ENCODE results near the gene TATDN2. TPM values are rescaled to one million over a fixed set of nuclear protein-coding genes. Genes with fewer than 3 reads are reported as not detected.
A peak's percentile ranks its signal among the peaks of the same experiment; 100 is the strongest.

Gene TATDN2
- polyA plus RNA-seq, 2 of the 4 experiments (the other 2 are of a cell fraction), result 22.4 to 34.9 TPM

- POLR2A ChIA-PET, result no interaction called here
- ATAC-seq (peak in 1 of 2 experiments; percentile 8; a peak in 2 of 6 replicates), DNase-seq (ENCODE audit: low read depth in 1 of 2, low spot score in 1 of 2) (no peak), FAIRE-seq (no peak)
- Histone ChIP-seq H3K9me3 (no peaks in the 10 kb centered on the region), H3K27ac (no peak overlapping the region), H3K4me2 (no peak overlapping the region), H3K4me1 (no peaks in the 10 kb centered on the region), H3K4me3 (no peak overlapping the region)
- 92% methylated on average over 10 of the region's 10 CpGs for WGBS (ENCODE audit: missing lambda C conversion rate)
- CTCF ChIA-PET, result interaction anchor here (0.9 to 1.3 kb wide), 2 partner anchors 9 to 366 kb away, joined by 3 to 4 read pairs; no protein-coding TSS in a partner anchor
- TF ChIP-seq ESRRA (IDR thresholded peaks at IDR 0.05; ENCODE audit: borderline replicate concordance, low read length) (no peak), POLR2A (IDR thresholded peaks at IDR 0.05; ENCODE audit: low read length) (no peak), FOSB (CRISPR knock-in tag; IDR thresholded peaks at IDR 0.05) (no peak), TP53 (CRISPR knock-in tag; IDR thresholded peaks at IDR 0.05) (no peak), HOXA7 (CRISPR knock-in tag; IDR thresholded peaks at IDR 0.05) (no peak), ZFP36 (IDR thresholded peaks at IDR 0.05; ENCODE audit: borderline replicate concordance, partially characterized antibody) (no peak)
- TF ChIP-seq, protein P1, sequence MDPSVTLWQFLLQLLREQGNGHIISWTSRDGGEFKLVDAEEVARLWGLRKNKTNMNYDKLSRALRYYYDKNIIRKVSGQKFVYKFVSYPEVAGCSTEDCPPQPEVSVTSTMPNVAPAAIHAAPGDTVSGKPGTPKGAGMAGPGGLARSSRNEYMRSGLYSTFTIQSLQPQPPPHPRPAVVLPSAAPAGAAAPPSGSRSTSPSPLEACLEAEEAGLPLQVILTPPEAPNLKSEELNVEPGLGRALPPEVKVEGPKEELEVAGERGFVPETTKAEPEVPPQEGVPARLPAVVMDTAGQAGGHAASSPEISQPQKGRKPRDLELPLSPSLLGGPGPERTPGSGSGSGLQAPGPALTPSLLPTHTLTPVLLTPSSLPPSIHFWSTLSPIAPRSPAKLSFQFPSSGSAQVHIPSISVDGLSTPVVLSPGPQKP (IDR thresholded peaks at IDR 0.05; ENCODE audit: low read depth, low read length), result no peak
- TF ChIP-seq, protein P2, sequence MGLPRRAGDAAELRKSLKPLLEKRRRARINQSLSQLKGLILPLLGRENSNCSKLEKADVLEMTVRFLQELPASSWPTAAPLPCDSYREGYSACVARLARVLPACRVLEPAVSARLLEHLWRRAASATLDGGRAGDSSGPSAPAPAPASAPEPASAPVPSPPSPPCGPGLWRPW (IDR thresholded peaks at IDR 0.05), result no peak
Measured at GRCh38 chr3:10312391-10312790, 64.1 kb downstream of the TATDN2 start.

- Histone ChIP-seq H3K4me2 (no peak overlapping the region), H3K9me3 (no peaks in the 10 kb centered on the region), H3K27ac (no peak overlapping the region), H3K4me1 (no peaks in the 10 kb centered on the region), H3K4me3 (no peak overlapping the region)
- FAIRE-seq (no peak), ATAC-seq (peak in 1 of 2 experiments; percentile 16; a peak in 2 of 6 replicates), DNase-seq (ENCODE audit: low read depth in 1 of 2, low spot score in 1 of 2) (no peak)
- CTCF ChIA-PET, result interaction anchor here (1.0 to 3.1 kb wide), 2 partner anchors 9 to 426 kb away, joined by 3 to 19 read pairs; no protein-coding TSS in a partner anchor
- 93% methylated on average over 3 of the region's 3 CpGs for WGBS (ENCODE audit: missing lambda C conversion rate)
- POLR2A ChIA-PET, result no interaction called here
- no peak for TF ChIP-seq RAD21 (conservative IDR thresholded peaks at IDR 0.05 in 1 of 2, IDR thresholded peaks at IDR 0.05 in 1 of 2)
- TF ChIP-seq, protein P3, sequence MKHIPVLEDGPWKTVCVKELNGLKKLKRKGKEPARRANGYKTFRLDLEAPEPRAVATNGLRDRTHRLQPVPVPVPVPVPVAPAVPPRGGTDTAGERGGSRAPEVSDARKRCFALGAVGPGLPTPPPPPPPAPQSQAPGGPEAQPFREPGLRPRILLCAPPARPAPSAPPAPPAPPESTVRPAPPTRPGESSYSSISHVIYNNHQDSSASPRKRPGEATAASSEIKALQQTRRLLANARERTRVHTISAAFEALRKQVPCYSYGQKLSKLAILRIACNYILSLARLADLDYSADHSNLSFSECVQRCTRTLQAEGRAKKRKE (CRISPR knock-in tag; IDR thresholded peaks at IDR 0.05; ENCODE audit: low read depth), result no peak
- TF ChIP-seq FOXS1 (CRISPR knock-in tag; IDR thresholded peaks at IDR 0.05), result no peak
- no peak for TF ChIP-seq HOXB5 (CRISPR knock-in tag; IDR thresholded peaks at IDR 0.05)
- TF ChIP-seq PHF8 (IDR thresholded peaks at IDR 0.05; ENCODE audit: borderline replicate concordance, low read depth), result no peak
- no peak for TF ChIP-seq EHF (CRISPR knock-in tag; IDR thresholded peaks at IDR 0.05)
- TF ChIP-seq CBX8 (IDR thresholded peaks at IDR 0.05), result no peak
- no peak for TF ChIP-seq HMGXB4 (CRISPR knock-in tag; IDR thresholded peaks at IDR 0.05; ENCODE audit: borderline replicate concordance)
- no peak for TF ChIP-seq RARB (CRISPR knock-in tag; IDR thresholded peaks at IDR 0.05)
- no peak for TF ChIP-seq GATA3 (IDR thresholded peaks at IDR 0.05; ENCODE audit: borderline replicate concordance)
- TF ChIP-seq HDAC2 (IDR thresholded peaks at IDR 0.05), result no peak
- no peak for TF ChIP-seq HOXB13 (CRISPR knock-in tag; IDR thresholded peaks at IDR 0.05; ENCODE audit: low read depth)
Measured at GRCh38 chr3:10312861-10313260, 64.6 kb downstream of the TATDN2 start.

GRCh38 chr3:10315101-10315500 lies 66.8 kb downstream of the TATDN2 start:
- no peak for FAIRE-seq
- 98% methylated on average over 14 of the region's 14 CpGs for WGBS (ENCODE audit: missing lambda C conversion rate)
- no peak for TF ChIP-seq ZNF302 (CRISPR knock-in tag; IDR thresholded peaks at IDR 0.05)
- TF ChIP-seq, protein P4, sequence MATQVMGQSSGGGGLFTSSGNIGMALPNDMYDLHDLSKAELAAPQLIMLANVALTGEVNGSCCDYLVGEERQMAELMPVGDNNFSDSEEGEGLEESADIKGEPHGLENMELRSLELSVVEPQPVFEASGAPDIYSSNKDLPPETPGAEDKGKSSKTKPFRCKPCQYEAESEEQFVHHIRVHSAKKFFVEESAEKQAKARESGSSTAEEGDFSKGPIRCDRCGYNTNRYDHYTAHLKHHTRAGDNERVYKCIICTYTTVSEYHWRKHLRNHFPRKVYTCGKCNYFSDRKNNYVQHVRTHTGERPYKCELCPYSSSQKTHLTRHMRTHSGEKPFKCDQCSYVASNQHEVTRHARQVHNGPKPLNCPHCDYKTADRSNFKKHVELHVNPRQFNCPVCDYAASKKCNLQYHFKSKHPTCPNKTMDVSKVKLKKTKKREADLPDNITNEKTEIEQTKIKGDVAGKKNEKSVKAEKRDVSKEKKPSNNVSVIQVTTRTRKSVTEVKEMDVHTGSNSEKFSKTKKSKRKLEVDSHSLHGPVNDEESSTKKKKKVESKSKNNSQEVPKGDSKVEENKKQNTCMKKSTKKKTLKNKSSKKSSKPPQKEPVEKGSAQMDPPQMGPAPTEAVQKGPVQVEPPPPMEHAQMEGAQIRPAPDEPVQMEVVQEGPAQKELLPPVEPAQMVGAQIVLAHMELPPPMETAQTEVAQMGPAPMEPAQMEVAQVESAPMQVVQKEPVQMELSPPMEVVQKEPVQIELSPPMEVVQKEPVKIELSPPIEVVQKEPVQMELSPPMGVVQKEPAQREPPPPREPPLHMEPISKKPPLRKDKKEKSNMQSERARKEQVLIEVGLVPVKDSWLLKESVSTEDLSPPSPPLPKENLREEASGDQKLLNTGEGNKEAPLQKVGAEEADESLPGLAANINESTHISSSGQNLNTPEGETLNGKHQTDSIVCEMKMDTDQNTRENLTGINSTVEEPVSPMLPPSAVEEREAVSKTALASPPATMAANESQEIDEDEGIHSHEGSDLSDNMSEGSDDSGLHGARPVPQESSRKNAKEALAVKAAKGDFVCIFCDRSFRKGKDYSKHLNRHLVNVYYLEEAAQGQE (IDR thresholded peaks at IDR 0.05), result no peak
- no peak for TF ChIP-seq HMGXB4 (CRISPR knock-in tag; IDR thresholded peaks at IDR 0.05; ENCODE audit: borderline replicate concordance)
- TF ChIP-seq KDM5A (IDR thresholded peaks at IDR 0.05), result no peak
- no peak for TF ChIP-seq HOXB5 (CRISPR knock-in tag; IDR thresholded peaks at IDR 0.05)

More at GRCh38 chr3:10315101-10315500, 66.8 kb downstream of the TATDN2 start:
- no peak overlapping the region for H3K4me2 ChIP-seq
- CTCF ChIA-PET, result interaction anchor here (1.9 to 3.1 kb wide), 2 partner anchors 11 to 25 kb away, joined by 6 to 19 read pairs; no protein-coding TSS in a partner anchor
- no peak overlapping the region for H3K27ac ChIP-seq
- no peaks in the 10 kb centered on the region for H3K9me3 ChIP-seq
- H3K4me1 ChIP-seq, result peaks cover 5% of the 10 kb centered on the region; the same call in 2 of the 3 replicates
- POLR2A ChIA-PET, result no interaction called here
- DNase-seq (ENCODE audit: low read depth in 1 of 2, low spot score in 1 of 2), result no peak
- no peak overlapping the region for H3K4me3 ChIP-seq
- ATAC-seq, result no peak
